ENCODE measurements around the gene TBC1D21. TPM values are rescaled to one million over a fixed set of nuclear protein-coding genes. Genes with fewer than 3 reads are reported as not detected.

The TBC1D21 gene
- total RNA-seq, 4 donors from 2014 or later, result not detected

GRCh38 chr15:73905225-73905827 lies 32.0 kb downstream of the TBC1D21 start:
- WGBS, 2 donors, result 82 to 83% methylated on average over 3 of the region's 3 CpGs
- Histone ChIP-seq H3K4me3 (replicated peaks in 1 of 3) (no peak overlapping the region), H3K27ac (no peak overlapping the region), H3K36me3 (no peaks in the 10 kb centered on the region), H3K9me3 (no peaks in the 10 kb centered on the region), H3K27me3 (no peaks in the 10 kb centered on the region), H3K4me1 (no peaks in the 10 kb centered on the region)
- intact Hi-C loops (cut with DNase I), result loop anchor here (10.0 kb wide), 1 partner anchor 201 kb away; no protein-coding TSS in a partner anchor
- TF ChIP-seq CTCF (IDR thresholded peaks at IDR 0.05), result no peak
- no peak for TF ChIP-seq POLR2A (IDR thresholded peaks at IDR 0.05)
- DNase-seq, result no peak

DNA sequence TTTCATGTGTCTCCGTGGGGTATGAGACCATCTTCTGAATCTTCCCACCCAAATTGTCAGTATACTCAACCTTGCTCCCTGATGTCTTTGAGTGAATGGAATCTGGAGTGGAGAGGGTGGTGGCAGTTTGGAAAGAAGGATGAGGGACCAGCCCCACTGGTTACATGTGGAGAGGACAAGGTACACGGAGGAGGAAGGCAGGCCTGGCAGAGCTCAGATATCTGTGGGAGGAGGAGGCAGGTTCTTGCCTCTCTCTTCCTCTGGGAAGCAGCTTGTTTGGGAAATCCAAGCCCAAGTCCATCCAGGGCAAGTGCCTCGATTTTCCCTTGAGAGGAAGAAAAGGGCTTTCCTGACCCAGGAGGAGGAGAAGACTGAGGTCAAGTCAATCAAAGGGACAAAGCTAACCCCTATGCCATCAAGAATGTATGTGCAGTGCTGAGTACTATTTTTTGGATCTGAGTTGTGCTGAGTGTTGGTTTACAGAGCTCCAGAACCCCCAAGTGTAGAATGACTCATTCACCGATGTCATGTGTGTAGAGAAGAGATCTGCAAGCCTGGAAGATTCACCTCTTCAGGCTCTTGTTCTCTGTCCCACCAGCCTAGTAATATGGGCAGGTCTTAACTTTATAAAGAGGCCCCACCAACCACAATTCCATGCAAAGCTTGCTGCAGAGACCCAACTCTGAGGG lies 33.1 kb downstream of the TBC1D21 start:
- intact Hi-C loops (cut with DNase I), result loop anchor here (10.0 kb wide), 1 partner anchor 202 kb away; no protein-coding TSS in a partner anchor
- H3K36me3 ChIP-seq, result no peaks in the 10 kb centered on the region
- 79% methylated on average over 4 of the region's 4 CpGs for WGBS, 2 donors
- no peaks in the 10 kb centered on the region for H3K4me1 ChIP-seq
- no peak overlapping the region for H3K27ac ChIP-seq
- H3K4me3 ChIP-seq (replicated peaks in 1 of 3), result no peak overlapping the region
- no peaks in the 10 kb centered on the region for H3K27me3 ChIP-seq
- TF ChIP-seq CTCF (IDR thresholded peaks at IDR 0.05) (no peak), POLR2A (IDR thresholded peaks at IDR 0.05) (no peak)
- DNase-seq, result no peak
- no peaks in the 10 kb centered on the region for H3K9me3 ChIP-seq

- H3K27ac ChIP-seq, result no peak overlapping the region
- 70 to 80% methylated on average over 2 of the region's 2 CpGs for WGBS, 2 donors
- H3K4me1 ChIP-seq, result no peaks in the 10 kb centered on the region
- H3K36me3 ChIP-seq, result no peaks in the 10 kb centered on the region
- no peaks in the 10 kb centered on the region for H3K27me3 ChIP-seq
- intact Hi-C loops (cut with DNase I), result loop anchor here (10.0 kb wide), 1 partner anchor 202 kb away; no protein-coding TSS in a partner anchor
- DNase-seq, result no peak
- no peaks in the 10 kb centered on the region for H3K9me3 ChIP-seq
- no peak overlapping the region for H3K4me3 ChIP-seq (replicated peaks in 1 of 3)
- TF ChIP-seq CTCF (IDR thresholded peaks at IDR 0.05), result no peak
- no peak for TF ChIP-seq POLR2A (IDR thresholded peaks at IDR 0.05)
These were observed 33.7 kb downstream of the TBC1D21 start for GRCh38 chr15:73907035-73907408.

- H3K4me3 ChIP-seq (replicated peaks in 1 of 3), result no peak overlapping the region
- no peaks in the 10 kb centered on the region for H3K9me3 ChIP-seq
- no peaks in the 10 kb centered on the region for H3K27me3 ChIP-seq
- no peaks in the 10 kb centered on the region for H3K4me1 ChIP-seq
- 15 to 18% methylated on average over 7 of the region's 7 CpGs for WGBS, 2 donors
- TF ChIP-seq POLR2A (IDR thresholded peaks at IDR 0.05) (no peak), CTCF (IDR thresholded peaks at IDR 0.05) (peak; percentile 57 to 93 (median 79))
- intact Hi-C loops (cut with DNase I), result loop anchor here (10.0 kb wide), 1 partner anchor 203 kb away; no protein-coding TSS in a partner anchor
- DNase-seq, result peak; percentile 82 to 83
- no peak overlapping the region for H3K27ac ChIP-seq
- H3K36me3 ChIP-seq, result no peaks in the 10 kb centered on the region
These were observed 34.9 kb downstream of the TBC1D21 start for GRCh38 chr15:73908030-73908821.
